GM19438 (cell line): ENCODE data around the gene POTEH.
A peak's percentile ranks its signal among the peaks of the same experiment; 100 is the strongest.
"Not testable (repeated sequence)": the region's sequence is repeated elsewhere in the genome, so short reads cannot be mapped to it uniquely, and the experiment has no call there.

Experiments used
- ATAC-seq: cut with Tn5 transposase; IDR thresholded peaks from one replicate; pipeline ENCODE4 v1.9.1; 2021; ENCODE audit warnings: low read depth; ENCODE audit not compliant: unreplicated experiment

The POTEH gene

GRCh38 chr22:15689749-15690125, at the start of gene POTEH:
POTEH (plus strand) TSS chr22:15690026; CDS start chr22:15690078, 52 bp downstream.
- not testable (repeated sequence) for ATAC-seq

GRCh38 chr22:15642288-15642861, 47.5 kb upstream of the POTEH start:
- ATAC-seq, result not testable (repeated sequence)

GRCh38 chr22:15651954-15652353, 37.9 kb upstream of the POTEH start:
- not testable (repeated sequence) for ATAC-seq

- ATAC-seq, result not testable (repeated sequence)
Observed at GRCh38 chr22:15652738-15653137, 37.1 kb upstream of the POTEH start.

- ATAC-seq, result not testable (repeated sequence)
Observed at GRCh38 chr22:15653241-15653640, 36.6 kb upstream of the POTEH start.

GRCh38 chr22:15661102-15661501, 28.7 kb upstream of the POTEH start:
- not testable (repeated sequence) for ATAC-seq

GRCh38 chr22:15664682-15665081, 25.1 kb upstream of the POTEH start:
- not testable (repeated sequence) for ATAC-seq

- not testable (repeated sequence) for ATAC-seq
Observed at GRCh38 chr22:15665478-15665877, 24.3 kb upstream of the POTEH start.

- ATAC-seq, result not testable (repeated sequence)
Observed at GRCh38 chr22:15669430-15669829, 20.4 kb upstream of the POTEH start.

- not testable (repeated sequence) for ATAC-seq
Observed at GRCh38 chr22:15679702-15680101, 10.1 kb upstream of the POTEH start.

GRCh38 chr22:15684115-15684514, 5.7 kb upstream of the POTEH start:
- ATAC-seq, result not testable (repeated sequence)

- ATAC-seq, result peak; percentile 87
Observed at GRCh38 chr22:15684695-15685094, 5.1 kb upstream of the POTEH start.

GRCh38 chr22:15685641-15686040, 4.2 kb upstream of the POTEH start:
- ATAC-seq, result not testable (repeated sequence)

- not testable (repeated sequence) for ATAC-seq
Observed at GRCh38 chr22:15687086-15687485, 2.7 kb upstream of the POTEH start.

- ATAC-seq, result not testable (repeated sequence)
Observed at GRCh38 chr22:15687676-15688075, 2.1 kb upstream of the POTEH start.

- ATAC-seq, result not testable (repeated sequence)
Observed at GRCh38 chr22:15688090-15688489, 1.7 kb upstream of the POTEH start.

GRCh38 chr22:15689012-15689748, 646 bp upstream of the POTEH start:
- not testable (repeated sequence) for ATAC-seq

GRCh38 chr22:15713600-15713999, 23.8 kb downstream of the POTEH start:
- ATAC-seq, result not testable (repeated sequence)

- ATAC-seq, result not testable (repeated sequence)
Observed at GRCh38 chr22:15714125-15714524, 24.3 kb downstream of the POTEH start.

- ATAC-seq, result not testable (repeated sequence)
Observed at GRCh38 chr22:15721884-15722283, 32.1 kb downstream of the POTEH start.

GRCh38 chr22:15729209-15729917, 39.5 kb downstream of the POTEH start:
- ATAC-seq, result not testable (repeated sequence)
